ENCODE results near the gene SCN7A. TPM values are rescaled to one million over a fixed set of nuclear protein-coding genes. Genes with fewer than 3 reads are reported as not detected.

Gene SCN7A
- total RNA-seq, 1 experiment from 2014 or later, result 0.17 TPM

DNA sequence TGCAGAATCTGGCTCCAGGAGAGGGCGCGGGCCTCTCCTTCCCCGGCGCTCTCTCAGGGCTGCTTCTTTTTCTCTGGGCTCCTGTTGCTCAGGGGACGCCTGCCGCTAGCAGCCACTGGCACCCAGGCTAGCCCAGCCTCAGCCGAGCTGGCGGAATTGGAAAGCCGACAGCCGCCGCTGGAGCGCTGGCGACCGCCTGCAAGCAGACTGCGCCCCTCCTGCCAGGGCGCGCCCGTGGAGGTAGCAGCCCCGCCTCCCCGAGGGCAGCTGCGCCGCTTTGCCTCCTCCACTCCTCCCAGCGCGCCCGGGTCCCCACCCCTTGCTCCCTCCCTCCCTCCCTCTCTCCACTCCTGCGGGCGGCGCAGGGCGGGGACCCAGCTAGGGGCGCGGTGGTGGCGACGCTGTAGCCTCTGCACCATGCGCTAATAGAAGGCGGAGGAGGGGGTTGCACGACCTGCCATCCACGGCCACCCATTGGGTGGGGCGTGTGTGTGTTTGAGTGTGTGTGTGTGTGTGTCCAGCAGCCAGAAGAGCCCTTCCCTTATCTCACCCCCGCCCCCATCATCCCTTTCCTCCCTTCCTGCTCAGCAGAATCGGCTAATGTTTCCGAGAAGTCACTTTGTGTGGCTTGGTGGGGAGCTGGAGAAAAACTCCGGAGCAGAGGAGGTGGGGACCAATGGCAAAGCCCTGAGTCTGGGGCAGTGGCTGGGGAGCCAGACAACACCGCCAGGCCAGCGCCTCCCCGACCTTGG is 118.1 kb downstream of the SCN7A start, which contains the start of gene SCN9A (continued):
- TF ChIP-seq, protein P1, sequence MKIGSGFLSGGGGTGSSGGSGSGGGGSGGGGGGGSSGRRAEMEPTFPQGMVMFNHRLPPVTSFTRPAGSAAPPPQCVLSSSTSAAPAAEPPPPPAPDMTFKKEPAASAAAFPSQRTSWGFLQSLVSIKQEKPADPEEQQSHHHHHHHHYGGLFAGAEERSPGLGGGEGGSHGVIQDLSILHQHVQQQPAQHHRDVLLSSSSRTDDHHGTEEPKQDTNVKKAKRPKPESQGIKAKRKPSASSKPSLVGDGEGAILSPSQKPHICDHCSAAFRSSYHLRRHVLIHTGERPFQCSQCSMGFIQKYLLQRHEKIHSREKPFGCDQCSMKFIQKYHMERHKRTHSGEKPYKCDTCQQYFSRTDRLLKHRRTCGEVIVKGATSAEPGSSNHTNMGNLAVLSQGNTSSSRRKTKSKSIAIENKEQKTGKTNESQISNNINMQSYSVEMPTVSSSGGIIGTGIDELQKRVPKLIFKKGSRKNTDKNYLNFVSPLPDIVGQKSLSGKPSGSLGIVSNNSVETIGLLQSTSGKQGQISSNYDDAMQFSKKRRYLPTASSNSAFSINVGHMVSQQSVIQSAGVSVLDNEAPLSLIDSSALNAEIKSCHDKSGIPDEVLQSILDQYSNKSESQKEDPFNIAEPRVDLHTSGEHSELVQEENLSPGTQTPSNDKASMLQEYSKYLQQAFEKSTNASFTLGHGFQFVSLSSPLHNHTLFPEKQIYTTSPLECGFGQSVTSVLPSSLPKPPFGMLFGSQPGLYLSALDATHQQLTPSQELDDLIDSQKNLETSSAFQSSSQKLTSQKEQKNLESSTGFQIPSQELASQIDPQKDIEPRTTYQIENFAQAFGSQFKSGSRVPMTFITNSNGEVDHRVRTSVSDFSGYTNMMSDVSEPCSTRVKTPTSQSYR (CRISPR knock-in tag; IDR thresholded peaks at IDR 0.05), result no peak
- TF ChIP-seq, protein P2, sequence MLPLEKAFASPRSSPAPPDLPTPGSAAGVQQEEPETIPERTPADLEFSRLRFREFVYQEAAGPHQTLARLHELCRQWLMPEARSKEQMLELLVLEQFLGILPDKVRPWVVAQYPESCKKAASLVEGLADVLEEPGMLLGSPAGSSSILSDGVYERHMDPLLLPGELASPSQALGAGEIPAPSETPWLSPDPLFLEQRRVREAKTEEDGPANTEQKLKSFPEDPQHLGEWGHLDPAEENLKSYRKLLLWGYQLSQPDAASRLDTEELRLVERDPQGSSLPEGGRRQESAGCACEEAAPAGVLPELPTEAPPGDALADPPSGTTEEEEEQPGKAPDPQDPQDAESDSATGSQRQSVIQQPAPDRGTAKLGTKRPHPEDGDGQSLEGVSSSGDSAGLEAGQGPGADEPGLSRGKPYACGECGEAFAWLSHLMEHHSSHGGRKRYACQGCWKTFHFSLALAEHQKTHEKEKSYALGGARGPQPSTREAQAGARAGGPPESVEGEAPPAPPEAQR (CRISPR knock-in tag; IDR thresholded peaks at IDR 0.05), result no peak
- TF ChIP-seq, protein P3, sequence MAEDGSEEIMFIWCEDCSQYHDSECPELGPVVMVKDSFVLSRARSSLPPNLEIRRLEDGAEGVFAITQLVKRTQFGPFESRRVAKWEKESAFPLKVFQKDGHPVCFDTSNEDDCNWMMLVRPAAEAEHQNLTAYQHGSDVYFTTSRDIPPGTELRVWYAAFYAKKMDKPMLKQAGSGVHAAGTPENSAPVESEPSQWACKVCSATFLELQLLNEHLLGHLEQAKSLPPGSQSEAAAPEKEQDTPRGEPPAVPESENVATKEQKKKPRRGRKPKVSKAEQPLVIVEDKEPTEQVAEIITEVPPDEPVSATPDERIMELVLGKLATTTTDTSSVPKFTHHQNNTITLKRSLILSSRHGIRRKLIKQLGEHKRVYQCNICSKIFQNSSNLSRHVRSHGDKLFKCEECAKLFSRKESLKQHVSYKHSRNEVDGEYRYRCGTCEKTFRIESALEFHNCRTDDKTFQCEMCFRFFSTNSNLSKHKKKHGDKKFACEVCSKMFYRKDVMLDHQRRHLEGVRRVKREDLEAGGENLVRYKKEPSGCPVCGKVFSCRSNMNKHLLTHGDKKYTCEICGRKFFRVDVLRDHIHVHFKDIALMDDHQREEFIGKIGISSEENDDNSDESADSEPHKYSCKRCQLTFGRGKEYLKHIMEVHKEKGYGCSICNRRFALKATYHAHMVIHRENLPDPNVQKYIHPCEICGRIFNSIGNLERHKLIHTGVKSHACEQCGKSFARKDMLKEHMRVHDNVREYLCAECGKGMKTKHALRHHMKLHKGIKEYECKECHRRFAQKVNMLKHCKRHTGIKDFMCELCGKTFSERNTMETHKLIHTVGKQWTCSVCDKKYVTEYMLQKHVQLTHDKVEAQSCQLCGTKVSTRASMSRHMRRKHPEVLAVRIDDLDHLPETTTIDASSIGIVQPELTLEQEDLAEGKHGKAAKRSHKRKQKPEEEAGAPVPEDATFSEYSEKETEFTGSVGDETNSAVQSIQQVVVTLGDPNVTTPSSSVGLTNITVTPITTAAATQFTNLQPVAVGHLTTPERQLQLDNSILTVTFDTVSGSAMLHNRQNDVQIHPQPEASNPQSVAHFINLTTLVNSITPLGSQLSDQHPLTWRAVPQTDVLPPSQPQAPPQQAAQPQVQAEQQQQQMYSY (CRISPR knock-in tag; IDR thresholded peaks at IDR 0.05), result peak; percentile 94
- TF ChIP-seq TCF7 (CRISPR knock-in tag; IDR thresholded peaks at IDR 0.05; ENCODE audit: low read depth) (no peak), KAT7 (CRISPR knock-in tag; IDR thresholded peaks at IDR 0.05; ENCODE audit: borderline replicate concordance) (peak; percentile 57; the same call in 1 of the 2 replicates), ETV6 (CRISPR knock-in tag; IDR thresholded peaks at IDR 0.05) (peak; percentile 94), GTF2I (CRISPR knock-in tag; conservative IDR thresholded peaks at IDR 0.05) (no peak), ZNF423 (CRISPR knock-in tag; IDR thresholded peaks at IDR 0.05) (peak; percentile 54; the same call in 1 of the 2 replicates), SMAD3 (CRISPR knock-in tag; IDR thresholded peaks at IDR 0.05; ENCODE audit: borderline replicate concordance) (peak; percentile 77; the same call in 1 of the 2 replicates), NR2C2 (CRISPR knock-in tag; IDR thresholded peaks at IDR 0.05) (no peak), ZNF232 (CRISPR knock-in tag; IDR thresholded peaks at IDR 0.05) (peak; percentile 39; the same call in 1 of the 2 replicates), ZNF263 (CRISPR knock-in tag; IDR thresholded peaks at IDR 0.05; ENCODE audit: low read depth) (no peak)
- TF ChIP-seq, protein P4, sequence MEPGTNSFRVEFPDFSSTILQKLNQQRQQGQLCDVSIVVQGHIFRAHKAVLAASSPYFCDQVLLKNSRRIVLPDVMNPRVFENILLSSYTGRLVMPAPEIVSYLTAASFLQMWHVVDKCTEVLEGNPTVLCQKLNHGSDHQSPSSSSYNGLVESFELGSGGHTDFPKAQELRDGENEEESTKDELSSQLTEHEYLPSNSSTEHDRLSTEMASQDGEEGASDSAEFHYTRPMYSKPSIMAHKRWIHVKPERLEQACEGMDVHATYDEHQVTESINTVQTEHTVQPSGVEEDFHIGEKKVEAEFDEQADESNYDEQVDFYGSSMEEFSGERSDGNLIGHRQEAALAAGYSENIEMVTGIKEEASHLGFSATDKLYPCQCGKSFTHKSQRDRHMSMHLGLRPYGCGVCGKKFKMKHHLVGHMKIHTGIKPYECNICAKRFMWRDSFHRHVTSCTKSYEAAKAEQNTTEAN (CRISPR knock-in tag; IDR thresholded peaks at IDR 0.05), result 0 out of 2 replicates have a peak, but pooled peaks have one; percentile 51
- TF ChIP-seq, protein P5, sequence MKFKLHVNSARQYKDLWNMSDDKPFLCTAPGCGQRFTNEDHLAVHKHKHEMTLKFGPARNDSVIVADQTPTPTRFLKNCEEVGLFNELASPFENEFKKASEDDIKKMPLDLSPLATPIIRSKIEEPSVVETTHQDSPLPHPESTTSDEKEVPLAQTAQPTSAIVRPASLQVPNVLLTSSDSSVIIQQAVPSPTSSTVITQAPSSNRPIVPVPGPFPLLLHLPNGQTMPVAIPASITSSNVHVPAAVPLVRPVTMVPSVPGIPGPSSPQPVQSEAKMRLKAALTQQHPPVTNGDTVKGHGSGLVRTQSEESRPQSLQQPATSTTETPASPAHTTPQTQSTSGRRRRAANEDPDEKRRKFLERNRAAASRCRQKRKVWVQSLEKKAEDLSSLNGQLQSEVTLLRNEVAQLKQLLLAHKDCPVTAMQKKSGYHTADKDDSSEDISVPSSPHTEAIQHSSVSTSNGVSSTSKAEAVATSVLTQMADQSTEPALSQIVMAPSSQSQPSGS (CRISPR knock-in tag; IDR thresholded peaks at IDR 0.05; ENCODE audit: borderline replicate concordance, low read depth), result no peak
- TF ChIP-seq, protein P6, sequence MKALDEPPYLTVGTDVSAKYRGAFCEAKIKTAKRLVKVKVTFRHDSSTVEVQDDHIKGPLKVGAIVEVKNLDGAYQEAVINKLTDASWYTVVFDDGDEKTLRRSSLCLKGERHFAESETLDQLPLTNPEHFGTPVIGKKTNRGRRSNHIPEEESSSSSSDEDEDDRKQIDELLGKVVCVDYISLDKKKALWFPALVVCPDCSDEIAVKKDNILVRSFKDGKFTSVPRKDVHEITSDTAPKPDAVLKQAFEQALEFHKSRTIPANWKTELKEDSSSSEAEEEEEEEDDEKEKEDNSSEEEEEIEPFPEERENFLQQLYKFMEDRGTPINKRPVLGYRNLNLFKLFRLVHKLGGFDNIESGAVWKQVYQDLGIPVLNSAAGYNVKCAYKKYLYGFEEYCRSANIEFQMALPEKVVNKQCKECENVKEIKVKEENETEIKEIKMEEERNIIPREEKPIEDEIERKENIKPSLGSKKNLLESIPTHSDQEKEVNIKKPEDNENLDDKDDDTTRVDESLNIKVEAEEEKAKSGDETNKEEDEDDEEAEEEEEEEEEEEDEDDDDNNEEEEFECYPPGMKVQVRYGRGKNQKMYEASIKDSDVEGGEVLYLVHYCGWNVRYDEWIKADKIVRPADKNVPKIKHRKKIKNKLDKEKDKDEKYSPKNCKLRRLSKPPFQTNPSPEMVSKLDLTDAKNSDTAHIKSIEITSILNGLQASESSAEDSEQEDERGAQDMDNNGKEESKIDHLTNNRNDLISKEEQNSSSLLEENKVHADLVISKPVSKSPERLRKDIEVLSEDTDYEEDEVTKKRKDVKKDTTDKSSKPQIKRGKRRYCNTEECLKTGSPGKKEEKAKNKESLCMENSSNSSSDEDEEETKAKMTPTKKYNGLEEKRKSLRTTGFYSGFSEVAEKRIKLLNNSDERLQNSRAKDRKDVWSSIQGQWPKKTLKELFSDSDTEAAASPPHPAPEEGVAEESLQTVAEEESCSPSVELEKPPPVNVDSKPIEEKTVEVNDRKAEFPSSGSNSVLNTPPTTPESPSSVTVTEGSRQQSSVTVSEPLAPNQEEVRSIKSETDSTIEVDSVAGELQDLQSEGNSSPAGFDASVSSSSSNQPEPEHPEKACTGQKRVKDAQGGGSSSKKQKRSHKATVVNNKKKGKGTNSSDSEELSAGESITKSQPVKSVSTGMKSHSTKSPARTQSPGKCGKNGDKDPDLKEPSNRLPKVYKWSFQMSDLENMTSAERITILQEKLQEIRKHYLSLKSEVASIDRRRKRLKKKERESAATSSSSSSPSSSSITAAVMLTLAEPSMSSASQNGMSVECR (CRISPR knock-in tag; IDR thresholded peaks at IDR 0.05; ENCODE audit: borderline replicate concordance), result peak; percentile 25; the same call in 1 of the 2 replicates
- TF ChIP-seq, protein P7, sequence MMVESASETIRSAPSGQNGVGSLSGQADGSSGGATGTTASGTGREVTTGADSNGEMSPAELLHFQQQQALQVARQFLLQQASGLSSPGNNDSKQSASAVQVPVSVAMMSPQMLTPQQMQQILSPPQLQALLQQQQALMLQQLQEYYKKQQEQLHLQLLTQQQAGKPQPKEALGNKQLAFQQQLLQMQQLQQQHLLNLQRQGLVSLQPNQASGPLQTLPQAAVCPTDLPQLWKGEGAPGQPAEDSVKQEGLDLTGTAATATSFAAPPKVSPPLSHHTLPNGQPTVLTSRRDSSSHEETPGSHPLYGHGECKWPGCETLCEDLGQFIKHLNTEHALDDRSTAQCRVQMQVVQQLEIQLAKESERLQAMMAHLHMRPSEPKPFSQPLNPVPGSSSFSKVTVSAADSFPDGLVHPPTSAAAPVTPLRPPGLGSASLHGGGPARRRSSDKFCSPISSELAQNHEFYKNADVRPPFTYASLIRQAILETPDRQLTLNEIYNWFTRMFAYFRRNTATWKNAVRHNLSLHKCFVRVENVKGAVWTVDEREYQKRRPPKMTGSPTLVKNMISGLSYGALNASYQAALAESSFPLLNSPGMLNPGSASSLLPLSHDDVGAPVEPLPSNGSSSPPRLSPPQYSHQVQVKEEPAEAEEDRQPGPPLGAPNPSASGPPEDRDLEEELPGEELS (CRISPR knock-in tag; IDR thresholded peaks at IDR 0.05), result 0 out of 2 replicates have a peak, but pooled peaks have one; percentile 37

Measured in WTC11 (cell line).